HepG2 (cell line): ENCODE data around the gene RIPOR1. TPM values are rescaled to one million over a fixed set of nuclear protein-coding genes. Genes with fewer than 3 reads are reported as not detected.
A peak's percentile ranks its signal among the peaks of the same experiment; 100 is the strongest.

ENCODE experiments used
- ARID3A ChIP-seq: IDR thresholded peaks from 2 replicates; pipeline ENCODE4 v1.6.1; 2012; ENCODE audit warnings: low read depth, low read length, improper control_type of control experiment
- ARNT2 ChIP-seq: sonication (generic); formaldehyde crosslinking; IDR thresholded peaks from 2 replicates; pipeline ENCODE4 v1.8.0; 2022; ENCODE audit warnings: mild to moderate bottlenecking, low read depth, missing genetic modification reagents, moderate library complexity
- ATF1 ChIP-seq: IDR thresholded peaks from 2 replicates; pipeline ENCODE4 v1.6.1; 2016; ENCODE audit warnings: mild to moderate bottlenecking, control low read depth
- ATF6 ChIP-seq: sonication (generic); formaldehyde crosslinking; conservative IDR thresholded peaks from 2 replicates; pipeline ENCODE4 v1.4.0; 2020; ENCODE audit warnings: missing genetic modification reagents
- BRD4 ChIP-seq: sonication (generic); formaldehyde crosslinking; IDR thresholded peaks from 2 replicates; pipeline ENCODE4 v1.4.0; 2020; ENCODE audit warnings: missing genetic modification reagents
- CCAR2 ChIP-seq: fragments of 200-400 bp; formaldehyde crosslinking; optimal IDR thresholded peaks from 2 replicates; pipeline ENCODE3; 2018; ENCODE audit warnings: low read depth, mild to moderate bottlenecking, low read length, moderate library complexity
- CEBPZ ChIP-seq: IDR thresholded peaks from 2 replicates; pipeline ENCODE4 v1.6.1; 2012; ENCODE audit warnings: low read length, improper control_type of control experiment
- FOXA1 ChIP-seq, 2 experiments: fragments of 450-650 bp in 1 of 2; sonication (generic) in 1 of 2; formaldehyde crosslinking in 1 of 2; IDR thresholded peaks; 2 replicates each; pipeline versions ENCODE4 v1.4.0 to v1.6.1; 2016 to 2020; ENCODE audit warnings: missing genetic modification reagents in 1 of 2
- FOXK1 ChIP-seq: sonication (generic); formaldehyde crosslinking; IDR thresholded peaks from 2 replicates; pipeline ENCODE4 v1.4.0; 2020; ENCODE audit warnings: low read depth, missing genetic modification reagents, borderline replicate concordance
- KDM1A ChIP-seq: IDR thresholded peaks from 2 replicates; pipeline ENCODE4 v1.6.1; 2016; ENCODE audit warnings: missing compliant biosample characterization
- KLF13 ChIP-seq: sonication (generic); formaldehyde crosslinking; IDR thresholded peaks from 2 replicates; pipeline ENCODE4 v1.4.0; 2020; ENCODE audit warnings: mild to moderate bottlenecking, missing genetic modification reagents
- MAFG ChIP-seq: sonication (generic); formaldehyde crosslinking; IDR thresholded peaks from 2 replicates; pipeline ENCODE4 v1.5.1; 2020; ENCODE audit warnings: mild to moderate bottlenecking, missing genetic modification reagents
- REL ChIP-seq: sonication (generic); formaldehyde crosslinking; conservative IDR thresholded peaks from 2 replicates; pipeline ENCODE4 v1.8.0; 2022; ENCODE audit warnings: mild to moderate bottlenecking, missing genetic modification reagents, moderate library complexity
- SMAD9 ChIP-seq: sonication (generic); formaldehyde crosslinking; IDR thresholded peaks from 2 replicates; pipeline ENCODE4 v1.5.1; 2020; ENCODE audit warnings: mild to moderate bottlenecking, missing genetic modification reagents
- WIZ ChIP-seq: sonication (generic); formaldehyde crosslinking; IDR thresholded peaks from 2 replicates; pipeline ENCODE4 v1.5.1; 2020; ENCODE audit warnings: mild to moderate bottlenecking, missing genetic modification reagents
- ZBTB37 ChIP-seq: sonication (generic); formaldehyde crosslinking; IDR thresholded peaks from 2 replicates; pipeline ENCODE4 v1.4.0; 2020; ENCODE audit warnings: mild to moderate bottlenecking, missing genetic modification reagents
- ZFP90 ChIP-seq: sonication (generic); formaldehyde crosslinking; IDR thresholded peaks from 2 replicates; pipeline ENCODE4 v1.8.0; 2022; ENCODE audit warnings: missing genetic modification reagents, mild to moderate bottlenecking, inconsistent platforms, borderline replicate concordance
- ZNF256 ChIP-seq: sonication (generic); formaldehyde crosslinking; conservative IDR thresholded peaks from 2 replicates; pipeline ENCODE4 v1.4.0; 2020; ENCODE audit warnings: missing genetic modification reagents
- ZNF326 ChIP-seq: sonication (generic); formaldehyde crosslinking; IDR thresholded peaks from 2 replicates; pipeline ENCODE4 v1.4.0; 2020; ENCODE audit warnings: missing genetic modification reagents, borderline replicate concordance
- ZNF510 ChIP-seq: sonication (generic); formaldehyde crosslinking; IDR thresholded peaks from 2 replicates; pipeline ENCODE4 v1.4.0; 2020; ENCODE audit warnings: low read depth, mild to moderate bottlenecking, missing genetic modification reagents
- ZNF790 ChIP-seq: sonication (generic); formaldehyde crosslinking; IDR thresholded peaks from 2 replicates; pipeline ENCODE4 v1.8.0; 2022; ENCODE audit warnings: missing genetic modification reagents, mild to moderate bottlenecking, borderline replicate concordance
- polyA plus RNA-seq, 8 experiments: library from polyadenylated mRNA; depleted of rRNA in 3 of 8; stranded (reverse) in 7 of 8; unstranded in 1 of 8; fragments of >200 nt; fragmentation: Illumina TruSeq in 4 of 8; extraction: Trizol in 4 of 8; gene quantifications; 2 replicates each; pipeline versions ENCODE4 v1.2.1 to v1.2.3, GENCODE V29; 2011 to 2016; ENCODE audit warnings: low read depth in 4 of 8, missing spikeins in 1 of 8, mixed read lengths in 1 of 8; ENCODE audit not compliant: insufficient read depth in 1 of 8
- total RNA-seq, 5 experiments: library from RNA; depleted of rRNA; stranded (reverse); fragments of >200 nt; fragmentation: Illumina TruSeq; extraction: Trizol; gene quantifications; 2 replicates each; pipeline ENCODE4 v1.2.3, GENCODE V29; 2016; ENCODE audit warnings: low read depth in 1 of 5

Gene RIPOR1
- total and polyA plus RNA-seq, 2 of the 13 experiments (the other 11 are each of a cell fraction or from before 2014, with no cell fraction given) = 4.6 to 8.1 TPM

GRCh38 chr16:67562918-67563707 lies 34.5 kb downstream of the RIPOR1 start (continued):
- TF ChIP-seq ATF6 (CRISPR knock-in tag) (0 out of 2 replicates have a peak, but pooled peaks have one; percentile 4), ARID3A (no peak), ATF1 (CRISPR knock-in tag) (no peak), ZNF256 (CRISPR knock-in tag) (peak; percentile 73), ZFP90 (CRISPR knock-in tag) (peak; percentile 79; the same call in 1 of the 2 replicates), ZBTB37 (no peak), ZNF326 (no peak), ZNF510 (no peak), FOXK1 (no peak), SMAD9 (CRISPR knock-in tag) (0 out of 2 replicates have a peak, but pooled peaks have one; percentile 27), FOXA1 (IDR thresholded peaks at IDR 0.05) (no peak), FOXA1 (CRISPR knock-in tag; IDR thresholded peaks at IDR 0.05) (no peak), MAFG (CRISPR knock-in tag) (no peak), KDM1A (CRISPR knock-in tag) (no peak), CCAR2 (no peak), ARNT2 (no peak; the same call in 1 of the 2 replicates), KLF13 (CRISPR knock-in tag) (0 out of 2 replicates have a peak, but pooled peaks have one; percentile 26), BRD4 (peak; percentile 98), REL (no peak; the same call in 1 of the 2 replicates), ZNF790 (peak; percentile 91; the same call in 1 of the 2 replicates), WIZ (CRISPR knock-in tag) (peak; percentile 60; the same call in 1 of the 2 replicates), CEBPZ (no peak)
